ENCODE measurements around the gene FGF8. TPM values are rescaled to one million over a fixed set of nuclear protein-coding genes. Genes with fewer than 3 reads are reported as not detected.
A peak's percentile ranks its signal among the peaks of the same experiment; 100 is the strongest.

FGF8 gene
- total RNA-seq, 1 experiment from 2014 or later: 14.3 TPM

DNA sequence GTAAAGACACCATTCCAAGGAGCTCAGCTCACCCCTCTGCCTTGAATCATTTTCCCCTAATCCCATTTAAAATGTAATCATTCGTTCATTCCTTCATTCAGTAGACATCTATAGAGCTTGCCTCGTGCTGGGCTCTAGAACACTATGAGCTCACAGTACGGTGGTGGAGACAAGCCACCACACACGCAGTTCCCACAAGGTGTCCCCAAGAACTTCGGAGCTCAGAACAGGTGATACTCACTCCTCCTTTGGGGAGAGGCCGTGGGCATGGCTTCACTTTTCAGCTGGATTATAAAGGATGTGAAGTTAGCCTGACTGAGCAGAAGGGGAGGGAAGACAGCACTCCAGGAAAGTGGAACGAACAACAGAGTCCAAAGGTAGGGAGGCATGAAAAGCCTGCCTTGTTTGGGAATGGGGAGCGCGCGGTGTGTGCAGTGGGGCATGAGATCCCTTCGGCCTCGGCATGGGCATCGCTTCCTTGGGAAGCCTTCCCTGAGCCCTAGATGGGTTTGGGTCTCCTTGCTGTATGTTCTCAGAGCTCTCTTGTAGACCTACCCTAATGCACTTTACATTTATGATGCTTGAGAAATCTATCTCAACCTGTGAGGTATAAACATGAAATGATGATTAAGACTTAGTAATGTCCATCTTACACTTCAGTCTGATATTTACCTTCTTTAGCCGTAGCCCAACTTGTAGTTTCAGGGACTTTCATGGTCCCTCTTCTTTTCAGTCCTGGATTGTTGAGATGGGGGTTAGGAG, 43.1 kb upstream of the FGF8 start:
- H3K4me1 Mint-ChIP-seq: peaks cover 23 to 26% of the 10 kb centered on the region in 2 experiments
- Histone ChIP-seq H3K18ac (ENCODE audit: insufficient read length, low read depth, low read length) (peak overlapping the region; percentile 19), H3K23ac (ENCODE audit: insufficient read length, low read depth, low read length) (no peak overlapping the region), H3K56ac (ENCODE audit: insufficient read length, low read depth, low read length) (no peak overlapping the region), H2BK120ac (ENCODE audit: low read depth, low read length, poor library complexity, severe bottlenecking) (no peak overlapping the region), H3T11ph (ENCODE audit: low read length) (no peak overlapping the region), H3K4ac (ENCODE audit: low read depth, low read length) (no peak overlapping the region), H4K91ac (ENCODE audit: insufficient read length, low read depth, low read length) (no peak overlapping the region), H2BK20ac (ENCODE audit: low read depth, low read length, poor library complexity, severe bottlenecking) (no peak overlapping the region), H2BK15ac (ENCODE audit: low read depth, low read length) (no peak overlapping the region), H3K4me1 (ENCODE audit: insufficient read depth, low read length) (peaks cover 4% of the 10 kb centered on the region; the same call in 1 of the 2 replicates), H3K27ac (ENCODE audit: insufficient read length, low read depth, low read length) (peak overlapping the region; percentile 38), H4K5ac (ENCODE audit: insufficient read length, low read depth, low read length) (no peak overlapping the region), H4K20me1 (ENCODE audit: control insufficient read depth, insufficient read depth, insufficient read length) (no peaks in the 10 kb centered on the region), H2BK5ac (ENCODE audit: insufficient read length, low read length) (no peak overlapping the region), H2AFZ (ENCODE audit: low read length) (no peak overlapping the region), H2BK12ac (ENCODE audit: insufficient read length, low read depth, low read length) (no peak overlapping the region), H3K9me3 (ENCODE audit: control insufficient read depth, low read depth, low read length) (no peaks in the 10 kb centered on the region), H3K79me2 (ENCODE audit: insufficient read depth, low read length) (peaks cover 33% of the 10 kb centered on the region), H4K8ac (replicated peaks; ENCODE audit: insufficient read length, low read depth, low read length) (no peak overlapping the region), H3K14ac (ENCODE audit: insufficient read depth, low read length) (peak overlapping the region; percentile 25; the same call in 1 of the 2 replicates), H3K23me2 (ENCODE audit: insufficient read length, low read depth, low read length, poor library complexity, severe bottlenecking) (peaks cover 12% of the 10 kb centered on the region), H3K4me2 (ENCODE audit: insufficient read depth, insufficient read length, low read length) (peak overlapping the region; percentile 82), H3K9ac (ENCODE audit: extremely low read depth, insufficient read length, low read length) (peak overlapping the region; percentile 31), H2AK5ac (ENCODE audit: insufficient read length, low read length) (no peak overlapping the region), H3K27me3 (ENCODE audit: insufficient read depth, low read length) (no peaks in the 10 kb centered on the region), H3K79me1 (ENCODE audit: insufficient read depth, low read depth, low read length, poor library complexity, severe bottlenecking) (no peaks in the 10 kb centered on the region)
- H3K4me3 Mint-ChIP-seq: peak overlapping the region; percentile 92 to 97
- DNase-seq: no peak
- no peaks in the 10 kb centered on the region for H3K9me3 Mint-ChIP-seq
- WGBS (ENCODE audit: extremely low coverage, insufficient read length, low lambda C conversion rate): no CpG with 5 or more reads among the region's 14 CpGs
- no peaks in the 10 kb centered on the region for H3K27me3 Mint-ChIP-seq (ENCODE audit: low read depth)
- peak overlapping the region; percentile 80 to 100 (median 92) for H3K27ac Mint-ChIP-seq
- TF ChIP-seq, protein P1, sequence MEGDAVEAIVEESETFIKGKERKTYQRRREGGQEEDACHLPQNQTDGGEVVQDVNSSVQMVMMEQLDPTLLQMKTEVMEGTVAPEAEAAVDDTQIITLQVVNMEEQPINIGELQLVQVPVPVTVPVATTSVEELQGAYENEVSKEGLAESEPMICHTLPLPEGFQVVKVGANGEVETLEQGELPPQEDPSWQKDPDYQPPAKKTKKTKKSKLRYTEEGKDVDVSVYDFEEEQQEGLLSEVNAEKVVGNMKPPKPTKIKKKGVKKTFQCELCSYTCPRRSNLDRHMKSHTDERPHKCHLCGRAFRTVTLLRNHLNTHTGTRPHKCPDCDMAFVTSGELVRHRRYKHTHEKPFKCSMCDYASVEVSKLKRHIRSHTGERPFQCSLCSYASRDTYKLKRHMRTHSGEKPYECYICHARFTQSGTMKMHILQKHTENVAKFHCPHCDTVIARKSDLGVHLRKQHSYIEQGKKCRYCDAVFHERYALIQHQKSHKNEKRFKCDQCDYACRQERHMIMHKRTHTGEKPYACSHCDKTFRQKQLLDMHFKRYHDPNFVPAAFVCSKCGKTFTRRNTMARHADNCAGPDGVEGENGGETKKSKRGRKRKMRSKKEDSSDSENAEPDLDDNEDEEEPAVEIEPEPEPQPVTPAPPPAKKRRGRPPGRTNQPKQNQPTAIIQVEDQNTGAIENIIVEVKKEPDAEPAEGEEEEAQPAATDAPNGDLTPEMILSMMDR (conservative IDR thresholded peaks at IDR 0.05): no peak
- H3K36me3 Mint-ChIP-seq (ENCODE audit: insufficient read depth in 1 of 3, low read depth in 3 of 3): peaks cover 1 to 7% (median 3%) of the 10 kb centered on the region in 3 experiments; a peak in 3 of 7 replicates
